Measurements from ENCODE around the gene KDELR3. TPM values are rescaled to one million over a fixed set of nuclear protein-coding genes. Genes with fewer than 3 reads are reported as not detected.

The KDELR3 gene
- total RNA-seq (ENCODE audit: unreplicated experiment), result 3.7 TPM
- long read RNA-seq, transcript KDELR3-201 (5 exons, 1,728 nt), result major isoform, 5 of 7 reads
- long read RNA-seq, partial matches to known transcripts, result 0 of 7 reads
- long read RNA-seq, other reads (novel, unspliced or antisense), result 1 of 7 reads

- peak; percentile 23 for TF ChIP-seq CTCF (IDR thresholded peaks at IDR 0.05; ENCODE audit: unreplicated experiment)
- peak within 1 kb of the TSS; percentile 80 for H3K4me3 Mint-ChIP-seq (ENCODE audit: unreplicated experiment)
- no peaks in the 10 kb centered on the region for H3K36me3 Mint-ChIP-seq (ENCODE audit: low read depth, unreplicated experiment)
- DNase-seq (ENCODE audit: low spot score), result peak; percentile 47
- H3K27me3 Mint-ChIP-seq (ENCODE audit: unreplicated experiment), result peaks cover 11% of the 10 kb centered on the region
- no peaks in the 10 kb centered on the region for H3K9me3 Mint-ChIP-seq (ENCODE audit: unreplicated experiment)
- no peak within 1 kb of the TSS for H3K27ac Mint-ChIP-seq (ENCODE audit: unreplicated experiment)
- H3K4me1 Mint-ChIP-seq (ENCODE audit: unreplicated experiment), result peaks cover 17% of the 10 kb centered on the region
Measured at GRCh38 chr22:38467904-38468442, at the start of gene KDELR3. KDELR3 (plus strand) TSS chr22:38468096; CDS start chr22:38468234, 138 bp downstream.

- Mint-ChIP-seq H3K36me3 (ENCODE audit: low read depth, unreplicated experiment) (no peaks in the 10 kb centered on the region), H3K4me3 (ENCODE audit: unreplicated experiment) (no peak overlapping the region), H3K4me1 (ENCODE audit: unreplicated experiment) (peaks cover 3% of the 10 kb centered on the region), H3K27ac (ENCODE audit: unreplicated experiment) (no peak overlapping the region), H3K9me3 (ENCODE audit: unreplicated experiment) (no peaks in the 10 kb centered on the region), H3K27me3 (ENCODE audit: unreplicated experiment) (peaks cover 3% of the 10 kb centered on the region)
- DNase-seq (ENCODE audit: low spot score), result no peak
- TF ChIP-seq CTCF (IDR thresholded peaks at IDR 0.05; ENCODE audit: unreplicated experiment), result no peak
Measured at GRCh38 chr22:38418589-38418988, 49.3 kb upstream of the KDELR3 start.

GRCh38 chr22:38419121-38419857 lies 48.6 kb upstream of the KDELR3 start:
- H3K4me3 Mint-ChIP-seq (ENCODE audit: unreplicated experiment), result no peak overlapping the region
- no peaks in the 10 kb centered on the region for H3K36me3 Mint-ChIP-seq (ENCODE audit: low read depth, unreplicated experiment)
- H3K27ac Mint-ChIP-seq (ENCODE audit: unreplicated experiment), result no peak overlapping the region
- H3K27me3 Mint-ChIP-seq (ENCODE audit: unreplicated experiment), result peaks cover 3% of the 10 kb centered on the region
- no peak for TF ChIP-seq CTCF (IDR thresholded peaks at IDR 0.05; ENCODE audit: unreplicated experiment)
- DNase-seq (ENCODE audit: low spot score), result no peak
- no peaks in the 10 kb centered on the region for H3K9me3 Mint-ChIP-seq (ENCODE audit: unreplicated experiment)
- peaks cover 5% of the 10 kb centered on the region for H3K4me1 Mint-ChIP-seq (ENCODE audit: unreplicated experiment)

GRCh38 chr22:38419858-38420160 lies 48.1 kb upstream of the KDELR3 start:
- Mint-ChIP-seq H3K4me1 (ENCODE audit: unreplicated experiment) (peaks cover 5% of the 10 kb centered on the region), H3K27ac (ENCODE audit: unreplicated experiment) (no peak overlapping the region), H3K9me3 (ENCODE audit: unreplicated experiment) (no peaks in the 10 kb centered on the region), H3K36me3 (ENCODE audit: low read depth, unreplicated experiment) (no peaks in the 10 kb centered on the region), H3K4me3 (ENCODE audit: unreplicated experiment) (no peak overlapping the region), H3K27me3 (ENCODE audit: unreplicated experiment) (peaks cover 3% of the 10 kb centered on the region)
- TF ChIP-seq CTCF (IDR thresholded peaks at IDR 0.05; ENCODE audit: unreplicated experiment), result no peak
- no peak for DNase-seq (ENCODE audit: low spot score)

GRCh38 chr22:38420734-38421133 lies 47.2 kb upstream of the KDELR3 start:
- no peak overlapping the region for H3K27ac Mint-ChIP-seq (ENCODE audit: unreplicated experiment)
- H3K4me3 Mint-ChIP-seq (ENCODE audit: unreplicated experiment), result no peak overlapping the region
- TF ChIP-seq CTCF (IDR thresholded peaks at IDR 0.05; ENCODE audit: unreplicated experiment), result no peak
- no peaks in the 10 kb centered on the region for H3K36me3 Mint-ChIP-seq (ENCODE audit: low read depth, unreplicated experiment)
- peaks cover 5% of the 10 kb centered on the region for H3K4me1 Mint-ChIP-seq (ENCODE audit: unreplicated experiment)
- DNase-seq (ENCODE audit: low spot score), result no peak
- no peaks in the 10 kb centered on the region for H3K27me3 Mint-ChIP-seq (ENCODE audit: unreplicated experiment)
- no peaks in the 10 kb centered on the region for H3K9me3 Mint-ChIP-seq (ENCODE audit: unreplicated experiment)
